Measurements from ENCODE around the gene PSMB2.

DNA sequence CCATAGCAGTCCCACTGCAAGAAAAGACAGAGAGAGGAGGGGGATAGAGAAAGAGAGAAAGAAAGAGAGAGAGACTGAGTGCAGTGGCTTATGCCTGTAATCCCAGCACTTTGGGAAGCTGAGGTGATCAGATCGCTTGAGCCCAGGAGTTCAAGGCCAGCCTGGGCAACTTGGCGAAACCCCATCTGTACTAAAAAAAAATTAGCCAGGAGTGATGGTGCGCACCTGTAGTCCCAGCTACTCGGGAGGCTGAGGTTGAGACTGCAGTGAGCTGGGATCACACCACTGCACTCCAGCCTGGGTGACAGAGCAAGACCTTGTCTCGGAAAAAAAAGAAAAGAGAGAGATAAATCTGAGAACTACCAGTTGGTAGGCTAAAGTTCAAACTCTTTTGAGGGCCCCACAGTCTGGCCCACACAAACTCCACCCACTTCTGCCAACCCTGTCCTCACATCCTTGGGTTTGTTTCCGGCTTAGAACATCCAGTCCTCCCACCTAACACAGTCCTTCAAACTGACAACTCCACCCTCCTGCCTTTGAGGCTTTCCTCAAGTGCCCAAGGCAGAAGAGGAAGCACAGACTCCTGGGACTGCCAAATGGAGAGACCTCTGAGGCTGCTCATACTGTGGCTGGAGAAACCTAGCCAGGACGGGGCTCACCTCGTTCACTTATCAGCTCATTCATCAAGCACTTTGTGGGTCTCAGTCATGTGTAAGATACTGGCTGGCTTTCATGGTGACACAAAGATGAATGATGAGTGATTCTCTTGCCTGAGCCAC is 48.1 kb downstream of the PSMB2 start:
- TF ChIP-seq, protein P1, sequence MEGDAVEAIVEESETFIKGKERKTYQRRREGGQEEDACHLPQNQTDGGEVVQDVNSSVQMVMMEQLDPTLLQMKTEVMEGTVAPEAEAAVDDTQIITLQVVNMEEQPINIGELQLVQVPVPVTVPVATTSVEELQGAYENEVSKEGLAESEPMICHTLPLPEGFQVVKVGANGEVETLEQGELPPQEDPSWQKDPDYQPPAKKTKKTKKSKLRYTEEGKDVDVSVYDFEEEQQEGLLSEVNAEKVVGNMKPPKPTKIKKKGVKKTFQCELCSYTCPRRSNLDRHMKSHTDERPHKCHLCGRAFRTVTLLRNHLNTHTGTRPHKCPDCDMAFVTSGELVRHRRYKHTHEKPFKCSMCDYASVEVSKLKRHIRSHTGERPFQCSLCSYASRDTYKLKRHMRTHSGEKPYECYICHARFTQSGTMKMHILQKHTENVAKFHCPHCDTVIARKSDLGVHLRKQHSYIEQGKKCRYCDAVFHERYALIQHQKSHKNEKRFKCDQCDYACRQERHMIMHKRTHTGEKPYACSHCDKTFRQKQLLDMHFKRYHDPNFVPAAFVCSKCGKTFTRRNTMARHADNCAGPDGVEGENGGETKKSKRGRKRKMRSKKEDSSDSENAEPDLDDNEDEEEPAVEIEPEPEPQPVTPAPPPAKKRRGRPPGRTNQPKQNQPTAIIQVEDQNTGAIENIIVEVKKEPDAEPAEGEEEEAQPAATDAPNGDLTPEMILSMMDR (IDR thresholded peaks at IDR 0.05), result no peak
- no peak for TF ChIP-seq POLR2A (IDR thresholded peaks at IDR 0.05)
